Muscle of leg (tissue), 11 donors: ENCODE measurements around the gene NDST1. TPM values are rescaled to one million over a fixed set of nuclear protein-coding genes. Genes with fewer than 3 reads are reported as not detected.
A peak's percentile ranks its signal among the peaks of the same experiment; 100 is the strongest.

ENCODE experiments used
- DNase-seq: peaks from one replicate; pipeline ENCODE4 v3.0.0; 2013
- H3K27ac ChIP-seq: one replicate; pipeline ENCODE4 v1.5.1; 2013; ENCODE audit warnings: mild to moderate bottlenecking, low read length, control low read depth
- H3K27me3 ChIP-seq: one replicate; pipeline ENCODE4 v1.6.1; 2013; ENCODE audit warnings: low read length; ENCODE audit not compliant: control insufficient read depth, insufficient read depth
- H3K36me3 ChIP-seq: one replicate; pipeline ENCODE4 v1.6.1; 2013; ENCODE audit warnings: low read length; ENCODE audit not compliant: control insufficient read depth, insufficient read depth
- H3K4me1 ChIP-seq: one replicate; pipeline ENCODE4 v1.6.1; 2013; ENCODE audit warnings: low read length; ENCODE audit not compliant: control insufficient read depth, insufficient read depth
- H3K4me3 ChIP-seq: one replicate; pipeline ENCODE4 v1.5.1; 2013; ENCODE audit warnings: low read length, control low read depth
- H3K9me3 ChIP-seq: replicated peaks from 2 replicates; pipeline ENCODE4 v1.6.1; 2013; ENCODE audit warnings: low read depth, low read length; ENCODE audit not compliant: control insufficient read depth
- WGBS: methylation state at CpG from one replicate; pipeline ENCODE4 v1.1.5; 2013; ENCODE audit warnings: missing lambda C conversion rate; ENCODE audit not compliant: insufficient coverage; 5-methylcytosine and 5-hydroxymethylcytosine counted together
- polyA plus RNA-seq, 8 donors: library from polyadenylated mRNA; unstranded; fragments of 120-200 nt; gene quantifications; one replicate each; pipeline versions ENCODE4 v1.2.1 to v1.2.3, GENCODE V29; 2013; ENCODE audit warnings: inconsistent platforms in 1 of 8, low replicate concordance in 1 of 8; ENCODE audit not compliant: insufficient read length in 8 of 8, insufficient read depth in 1 of 8
- total RNA-seq: library from RNA; stranded (reverse); fragments of 120-200 nt; gene quantifications from one replicate; pipeline ENCODE4 v1.2.4, GENCODE V29; 2013

The NDST1 gene
- total and polyA plus RNA-seq, 9 donors, result 24.4 to 71.2 (median 53.1) TPM

DNA sequence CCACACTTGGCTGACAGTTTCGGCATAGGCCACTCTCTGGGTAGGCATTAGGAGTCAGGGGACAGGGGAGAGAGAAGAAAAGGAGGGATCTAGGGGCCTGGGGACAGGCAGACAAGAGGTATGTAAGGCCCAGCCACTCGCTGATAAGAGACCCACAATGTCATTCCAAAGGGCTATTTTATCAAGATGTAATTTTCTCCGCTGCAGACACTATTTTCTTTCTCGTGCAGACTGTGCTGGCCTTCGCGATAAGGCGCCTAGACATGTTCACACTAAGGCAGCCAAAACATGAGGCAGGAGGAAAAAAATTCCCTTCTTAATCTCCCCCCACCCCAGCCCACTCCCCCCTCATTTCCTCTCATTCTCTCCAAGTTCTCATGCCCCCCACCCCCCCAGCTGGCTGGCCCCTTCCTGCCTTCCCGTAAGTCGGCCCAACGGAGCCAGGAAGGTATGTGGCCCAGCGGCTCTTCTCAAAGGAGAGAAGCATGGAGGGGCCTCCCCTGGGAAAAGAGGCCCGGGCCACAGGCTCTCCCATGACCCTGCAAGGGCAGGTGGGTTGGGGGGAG, 87.6 kb downstream of the NDST1 start:
- H3K36me3 ChIP-seq, result no peaks in the 10 kb centered on the region

DNA sequence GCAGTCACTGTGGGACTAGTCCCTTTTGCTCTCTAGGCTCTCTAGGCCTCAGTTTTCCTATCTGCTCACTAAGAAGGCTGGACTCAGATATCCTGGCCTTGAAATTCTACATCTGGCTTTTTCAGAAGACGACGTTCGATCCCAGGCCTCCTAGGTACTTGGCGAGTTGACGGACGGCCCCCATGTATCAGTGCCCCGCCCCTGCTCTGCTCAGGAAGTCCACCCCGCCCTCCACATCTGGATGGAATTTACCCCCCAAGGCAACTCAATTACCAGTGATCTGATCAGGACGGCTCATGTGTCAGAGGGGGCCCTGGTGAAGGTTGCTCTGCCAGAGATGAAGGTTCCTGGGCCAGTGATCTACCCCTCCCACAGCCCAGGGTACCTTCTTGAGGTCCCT, 88.4 kb downstream of the NDST1 start:
- no peak for DNase-seq
- Histone ChIP-seq H3K9me3 (no peaks in the 10 kb centered on the region), H3K27me3 (no peaks in the 10 kb centered on the region), H3K36me3 (no peaks in the 10 kb centered on the region), H3K4me1 (peaks cover 82% of the 10 kb centered on the region), H3K4me3 (no peak overlapping the region), H3K27ac (peak overlapping the region; percentile 79)
- 38% methylated on average over 2 of the region's 9 CpGs for WGBS

More for the DNA sequence above, 87.6 kb downstream of the NDST1 start:
- no peaks in the 10 kb centered on the region for H3K9me3 ChIP-seq
- DNase-seq, result no peak
- 40% methylated on average over 2 of the region's 12 CpGs for WGBS
- no peak overlapping the region for H3K4me3 ChIP-seq
- no peaks in the 10 kb centered on the region for H3K27me3 ChIP-seq
- H3K4me1 ChIP-seq, result peaks cover 84% of the 10 kb centered on the region
- H3K27ac ChIP-seq, result peak overlapping the region; percentile 79

DNA sequence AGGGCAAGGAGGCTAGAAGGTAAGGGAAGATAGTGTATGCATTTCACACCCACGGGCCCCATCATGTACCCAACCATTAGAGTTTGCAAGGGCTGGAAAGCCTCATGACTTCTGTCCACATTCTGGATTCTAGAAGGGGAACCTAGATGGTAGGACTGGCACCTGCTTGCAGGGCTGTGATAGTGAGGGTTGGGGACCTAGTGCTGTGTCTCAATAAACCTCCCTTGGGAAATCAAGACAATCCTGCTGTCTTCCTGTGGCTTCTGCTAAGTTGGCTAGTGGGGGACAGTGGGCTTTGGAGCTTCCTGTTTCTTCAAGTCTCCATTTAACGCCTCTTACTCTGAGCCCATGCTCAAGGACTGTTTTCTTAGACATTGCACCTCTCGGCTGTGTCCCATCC, 88.9 kb downstream of the NDST1 start:
- no peak overlapping the region for H3K4me3 ChIP-seq
- no CpG with 5 or more reads among the region's 3 CpGs for WGBS
- H3K27ac ChIP-seq, result no peak overlapping the region
- no peaks in the 10 kb centered on the region for H3K9me3 ChIP-seq
- H3K4me1 ChIP-seq, result peaks cover 83% of the 10 kb centered on the region
- H3K27me3 ChIP-seq, result no peaks in the 10 kb centered on the region
- DNase-seq, result no peak
- H3K36me3 ChIP-seq, result no peaks in the 10 kb centered on the region

DNA sequence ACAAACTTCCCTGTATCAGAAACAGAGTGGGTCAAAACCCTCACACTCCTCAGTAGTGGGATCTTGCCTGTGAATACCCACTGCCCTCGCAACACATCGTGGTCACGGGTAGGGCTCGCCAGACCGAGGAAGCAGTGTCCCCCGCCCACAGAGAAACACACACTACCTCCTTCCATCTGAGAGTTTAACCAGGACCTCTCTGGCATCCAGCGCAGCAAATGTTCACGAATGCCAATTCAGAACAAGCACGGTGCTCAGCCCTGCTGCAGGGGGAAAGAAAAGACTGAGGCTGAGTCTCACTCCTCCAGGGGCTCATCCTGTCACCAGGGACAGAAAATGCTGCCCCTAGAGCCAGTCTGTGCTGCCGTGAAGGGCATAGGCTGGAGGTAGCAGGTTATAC, 90.1 kb downstream of the NDST1 start:
- Histone ChIP-seq H3K9me3 (no peaks in the 10 kb centered on the region), H3K4me1 (peaks cover 75% of the 10 kb centered on the region), H3K27me3 (no peaks in the 10 kb centered on the region), H3K4me3 (no peak overlapping the region), H3K36me3 (no peaks in the 10 kb centered on the region), H3K27ac (peak overlapping the region; percentile 44)
- DNase-seq, result no peak
- 63% methylated on average over 7 of the region's 10 CpGs for WGBS

DNA sequence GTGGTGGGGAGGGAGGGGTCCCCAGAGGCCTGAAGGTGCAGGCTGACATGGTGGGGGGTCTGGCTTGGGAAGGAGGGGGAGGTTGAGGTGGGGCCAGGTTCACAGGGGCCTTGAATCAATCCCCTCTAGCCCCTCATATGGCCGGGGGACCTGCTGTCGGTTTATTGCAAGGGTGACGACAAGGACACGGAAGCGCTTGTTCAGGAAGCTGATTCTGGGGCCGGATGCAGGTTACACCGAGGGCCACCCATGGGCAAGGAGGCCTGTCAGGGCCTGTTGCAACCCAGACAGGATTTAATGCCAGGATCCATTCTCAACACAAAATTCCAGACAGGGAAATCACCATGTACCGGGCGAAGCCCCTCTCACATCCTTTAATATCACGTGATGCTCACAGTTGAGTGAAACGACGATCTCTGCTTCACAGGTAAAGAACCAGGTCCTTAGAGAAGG, 90.9 kb downstream of the NDST1 start:
- Histone ChIP-seq H3K27ac (peak overlapping the region; percentile 22), H3K36me3 (no peaks in the 10 kb centered on the region), H3K27me3 (no peaks in the 10 kb centered on the region), H3K9me3 (no peaks in the 10 kb centered on the region), H3K4me3 (no peak overlapping the region), H3K4me1 (peaks cover 66% of the 10 kb centered on the region)
- WGBS, result 47% methylated on average over 3 of the region's 12 CpGs
- no peak for DNase-seq

DNA sequence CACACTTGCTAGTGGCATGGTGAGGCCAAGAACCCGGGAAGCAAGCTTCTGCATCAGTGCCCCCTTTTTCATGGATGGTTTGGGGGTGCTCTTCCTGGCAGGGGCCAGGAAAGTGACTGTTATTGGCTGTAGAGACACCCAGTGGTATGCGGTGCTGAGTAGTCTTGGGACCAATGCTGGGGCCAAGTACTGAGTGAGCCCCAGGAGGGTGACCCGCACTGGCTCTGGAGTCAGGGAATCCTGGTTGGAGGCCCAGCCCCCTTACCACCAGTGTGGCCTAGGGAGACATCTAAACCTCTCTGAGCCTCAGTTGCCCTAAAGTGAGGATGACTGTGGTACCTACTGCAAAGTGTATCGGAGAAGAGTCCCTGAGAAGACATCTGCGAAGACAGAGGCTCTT, 91.3 kb downstream of the NDST1 start:
- peak overlapping the region; percentile 22 for H3K27ac ChIP-seq
- no peaks in the 10 kb centered on the region for H3K9me3 ChIP-seq
- no peak overlapping the region for H3K4me3 ChIP-seq
- WGBS, result 85% methylated on average over 2 of the region's 5 CpGs
- no peak for DNase-seq
- no peaks in the 10 kb centered on the region for H3K27me3 ChIP-seq
- no peaks in the 10 kb centered on the region for H3K36me3 ChIP-seq
- H3K4me1 ChIP-seq, result peaks cover 62% of the 10 kb centered on the region

DNA sequence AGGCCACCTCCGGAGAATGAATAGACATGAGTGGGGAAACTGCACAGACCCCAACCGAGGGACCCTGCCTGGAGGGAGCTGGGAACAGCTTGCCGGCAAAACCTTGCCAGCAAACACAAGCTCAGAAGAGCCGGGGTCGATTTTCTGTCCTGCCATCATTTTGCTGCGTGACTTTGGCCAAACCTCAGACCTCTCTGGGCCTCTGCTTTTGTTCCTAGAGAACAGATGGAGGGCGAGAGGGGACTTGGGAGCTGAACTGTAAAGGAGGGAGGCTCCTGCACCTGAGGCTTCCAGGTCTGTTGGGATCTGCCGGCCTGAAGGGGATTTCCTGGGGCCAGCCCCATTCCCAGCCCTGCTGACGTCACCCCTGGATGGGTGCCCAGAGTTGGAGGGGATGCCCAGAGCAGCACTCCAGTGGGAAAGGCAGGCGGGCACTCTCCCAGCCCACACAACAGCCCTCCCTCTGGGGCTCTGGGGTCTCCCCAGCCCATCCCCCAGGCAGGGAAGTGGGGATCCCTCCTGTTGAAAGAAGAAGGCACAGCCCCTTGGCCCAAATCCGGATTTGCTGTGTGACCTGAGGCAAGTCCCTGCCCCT, 92.1 kb downstream of the NDST1 start:
- 16% methylated on average over 9 of the region's 11 CpGs for WGBS

DNA sequence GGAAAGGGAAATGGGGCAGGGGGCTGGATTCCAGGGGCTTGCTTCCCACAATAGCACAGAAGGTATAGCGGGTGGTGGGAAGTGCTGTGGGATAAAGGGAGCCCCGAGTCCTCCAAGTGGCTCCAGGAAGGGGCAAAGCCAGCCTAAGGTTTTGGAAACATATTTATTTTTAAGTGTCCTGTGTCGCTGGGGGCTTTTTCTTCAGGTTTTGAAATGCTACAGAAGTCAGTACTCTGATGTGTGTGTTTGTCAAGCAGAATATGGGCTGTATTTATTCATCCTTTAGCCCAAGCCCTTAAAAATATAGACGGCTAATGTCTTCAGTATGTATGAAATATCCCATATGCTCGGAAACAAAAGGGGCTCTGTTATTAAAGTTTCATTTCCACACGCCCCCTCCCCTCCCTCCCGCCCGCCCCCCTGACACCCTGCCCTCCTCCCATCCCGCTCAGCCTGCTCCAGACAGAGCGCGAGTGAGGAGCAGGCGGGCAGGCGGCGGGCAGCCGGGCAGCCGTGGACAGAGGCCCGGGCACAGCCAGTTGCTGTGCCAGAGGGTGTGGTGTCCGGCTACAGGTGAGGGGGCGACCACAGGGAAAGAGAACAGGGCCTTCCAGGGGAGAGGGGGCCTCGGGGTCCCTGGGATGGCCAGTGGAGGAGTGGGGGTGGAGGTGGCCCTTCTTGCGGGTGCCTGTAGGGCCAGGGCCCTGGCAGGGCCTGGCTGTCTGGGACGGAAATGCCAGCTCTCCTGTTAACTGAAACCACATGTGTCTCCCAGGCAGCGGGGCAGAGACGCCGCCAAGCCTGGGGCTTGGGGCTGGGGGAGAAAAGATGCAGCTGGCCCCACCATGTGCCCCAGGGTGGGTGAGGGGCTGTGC, 92.9 kb downstream of the NDST1 start:
- Histone ChIP-seq H3K27me3 (no peaks in the 10 kb centered on the region), H3K36me3 (no peaks in the 10 kb centered on the region), H3K9me3 (no peaks in the 10 kb centered on the region), H3K4me3 (peak overlapping the region; percentile 8), H3K4me1 (peaks cover 52% of the 10 kb centered on the region), H3K27ac (peak overlapping the region; percentile 77)
- 21% methylated on average over 14 of the region's 25 CpGs for WGBS
- no peak for DNase-seq

More for the DNA sequence above, 92.1 kb downstream of the NDST1 start:
- peak; percentile 83 for DNase-seq
- Histone ChIP-seq H3K27me3 (no peaks in the 10 kb centered on the region), H3K4me1 (peaks cover 55% of the 10 kb centered on the region), H3K27ac (peak overlapping the region; percentile 77), H3K36me3 (no peaks in the 10 kb centered on the region), H3K9me3 (no peaks in the 10 kb centered on the region), H3K4me3 (no peak overlapping the region)

DNA sequence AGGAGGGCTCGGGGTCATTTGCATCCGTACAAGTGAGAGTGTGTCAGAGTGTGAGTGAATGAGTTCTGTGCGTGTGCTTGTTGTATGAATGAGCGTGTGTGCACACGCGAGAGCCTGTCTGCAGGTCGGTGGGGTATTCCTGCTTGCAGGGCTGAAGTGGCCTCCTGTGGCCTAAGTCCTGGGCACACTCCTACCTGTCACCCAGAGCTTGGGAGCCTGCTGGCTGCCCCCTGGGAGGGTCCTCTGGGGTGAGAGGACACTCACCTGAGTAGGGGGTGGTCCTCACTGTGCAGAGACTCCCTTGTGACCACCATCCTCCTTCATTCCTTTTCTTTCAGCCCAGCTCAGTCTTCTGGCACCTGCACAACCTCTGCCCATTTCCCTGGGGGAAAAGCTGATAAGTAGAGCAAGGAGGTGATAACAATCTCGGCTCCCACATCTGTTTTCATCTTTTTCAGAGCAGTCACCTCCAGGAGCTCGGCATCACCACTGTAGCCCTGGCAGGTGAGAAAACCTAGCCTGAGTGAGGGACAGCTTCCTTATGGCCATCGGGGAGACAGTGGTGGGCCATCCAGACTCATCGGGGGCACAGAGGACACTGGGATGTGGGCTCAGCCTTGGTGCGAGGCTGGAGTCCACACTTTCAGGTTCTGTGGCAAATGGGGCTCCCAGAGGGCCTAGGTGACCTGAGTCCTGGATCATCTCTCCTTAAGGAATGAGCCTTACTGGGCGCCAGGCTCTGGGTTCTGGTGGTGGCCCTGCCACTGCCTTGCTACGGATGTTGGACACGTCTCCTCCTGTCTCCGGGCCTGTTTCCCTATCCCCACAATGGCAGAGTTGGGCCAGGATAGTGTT, 93.8 kb downstream of the NDST1 start:
- Histone ChIP-seq H3K9me3 (no peaks in the 10 kb centered on the region), H3K4me3 (peak overlapping the region; percentile 8), H3K27me3 (no peaks in the 10 kb centered on the region), H3K27ac (no peak overlapping the region), H3K4me1 (peaks cover 46% of the 10 kb centered on the region), H3K36me3 (no peaks in the 10 kb centered on the region)
- no peak for DNase-seq
- WGBS, result 48% methylated on average over 10 of the region's 16 CpGs
